Stomach (tissue), 4 donors: Measurements from ENCODE around the gene GATB.

Source experiments
- CTCF ChIP-seq, 7 experiments: fragments of 450-650 bp in 4 of 7; fragments of 200-600 bp in 3 of 7; sonication (generic) in 3 of 7; IDR thresholded peaks; one replicate each; pipeline ENCODE4 v1.5.1; 2016 to 2019; ENCODE audit warnings: antibody characterized with exemption in 7 of 7, control low read depth in 2 of 7, mild to moderate bottlenecking in 1 of 7
- POLR2A ChIP-seq, 4 donors: fragments of 450-650 bp; IDR thresholded peaks; one replicate each; pipeline ENCODE4 v1.6.1; 2016; ENCODE audit warnings: antibody characterized with exemption in 4 of 4, control low read depth in 2 of 4, mild to moderate bottlenecking in 1 of 4, moderate library complexity in 1 of 4
- POLR2AphosphoS5 ChIP-seq, 3 donors: sonication (generic); formaldehyde crosslinking; IDR thresholded peaks; one replicate each; pipeline ENCODE4 v1.6.1; 2016; ENCODE audit warnings: antibody characterized with exemption in 3 of 3

DNA sequence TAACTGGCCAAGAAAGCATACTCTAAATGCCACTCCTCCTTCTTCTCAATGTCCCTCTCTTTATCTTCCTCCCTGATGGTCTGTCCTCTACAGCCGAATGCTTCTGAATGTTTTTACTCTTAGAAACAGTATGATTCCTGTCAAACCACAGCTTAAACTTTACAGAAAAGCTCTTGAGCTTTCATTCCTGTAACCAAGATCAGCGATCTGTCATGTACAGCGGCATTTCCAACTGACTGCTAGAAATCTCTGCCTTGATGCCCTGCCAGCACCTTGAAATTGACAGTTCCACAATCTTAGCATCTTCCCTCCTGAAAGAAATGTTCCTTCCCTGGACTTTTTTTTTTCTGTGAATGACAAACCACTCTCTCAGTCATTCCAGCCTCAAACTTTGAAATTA lies 11.5 kb upstream of the GATB start:
- no peak for TF ChIP-seq CTCF (IDR thresholded peaks at IDR 0.05)
- TF ChIP-seq POLR2AphosphoS5 (IDR thresholded peaks at IDR 0.05): no peak
- no peak for TF ChIP-seq POLR2A (IDR thresholded peaks at IDR 0.05)
